GM13976 (cell line): ENCODE results near the gene SLC6A1.

Experiments
- DNase-seq: peaks from one replicate; pipeline ENCODE4 v3.0.0; 2012; ENCODE audit warnings: low spot score
- CTCF ChIP-seq: IDR thresholded peaks from 2 replicates; pipeline ENCODE4 v1.5.1; 2012; ENCODE audit warnings: borderline replicate concordance, mild to moderate bottlenecking; ENCODE audit not compliant: insufficient read depth; ENCODE audit errors: extremely low read depth, missing control alignments, control extremely low read depth
- in situ Hi-C: fragments of 300-500 bp; cut with MboI; formaldehyde crosslinking; loops from one replicate; pipeline ENCODE4 v1.12.0; 2022; ENCODE audit warnings: low sequenced_read_pairs, mixed read lengths, inconsistent platforms; ENCODE audit not compliant: unreplicated experiment

SLC6A1 gene

GRCh38 chr3:10968401-10968800 is 24.1 kb upstream of the SLC6A1 start:
- no peak for DNase-seq
- no peak for TF ChIP-seq CTCF
- in situ Hi-C loops = no loop called here

GRCh38 chr3:10970306-10970960 is 22.1 kb upstream of the SLC6A1 start:
- no peak for TF ChIP-seq CTCF
- DNase-seq = no peak
- in situ Hi-C loops = no loop called here

GRCh38 chr3:10972072-10972782 is 20.3 kb upstream of the SLC6A1 start:
- no peak for TF ChIP-seq CTCF
- no peak for DNase-seq
- in situ Hi-C loops = no loop called here

GRCh38 chr3:10973046-10973595 is 19.4 kb upstream of the SLC6A1 start:
- TF ChIP-seq CTCF = no peak
- no peak for DNase-seq
- in situ Hi-C loops = no loop called here

- no peak for TF ChIP-seq CTCF
- DNase-seq = no peak
- in situ Hi-C loops = no loop called here
Measured at GRCh38 chr3:10974131-10974530, 18.4 kb upstream of the SLC6A1 start.

- in situ Hi-C loops = no loop called here
- no peak for TF ChIP-seq CTCF
- DNase-seq = no peak
Measured at GRCh38 chr3:10974746-10975375, 17.7 kb upstream of the SLC6A1 start.
